GM12801 (cell line): ENCODE data around the gene DOCK3.

Experiments used
- CTCF ChIP-seq: IDR thresholded peaks from one replicate; pipeline ENCODE4 v1.5.1; 2011; ENCODE audit warnings: control low read depth; ENCODE audit not compliant: insufficient read length; ENCODE audit errors: extremely low read depth

DOCK3 gene

GRCh38 chr3:50947419-50947818, 272.7 kb downstream of the DOCK3 start:
- no peak for TF ChIP-seq CTCF

GRCh38 chr3:50950591-50950990, 275.9 kb downstream of the DOCK3 start:
- no peak for TF ChIP-seq CTCF

GRCh38 chr3:50953825-50954414, 279.2 kb downstream of the DOCK3 start:
- TF ChIP-seq CTCF = no peak

GRCh38 chr3:50961386-50961785, 286.7 kb downstream of the DOCK3 start:
- no peak for TF ChIP-seq CTCF

- peak; percentile 30 for TF ChIP-seq CTCF
Measured at GRCh38 chr3:50971487-50971924, 296.8 kb downstream of the DOCK3 start.

- no peak for TF ChIP-seq CTCF
Measured at GRCh38 chr3:50972029-50972428, 297.3 kb downstream of the DOCK3 start.

GRCh38 chr3:50978991-50979667, 304.4 kb downstream of the DOCK3 start:
- TF ChIP-seq CTCF = no peak
